ENCODE results near the gene CTNND2.
"Not testable (repeated sequence)": the region's sequence is repeated elsewhere in the genome, so short reads cannot be mapped to it uniquely, and the experiment has no call there.

Gene CTNND2

DNA sequence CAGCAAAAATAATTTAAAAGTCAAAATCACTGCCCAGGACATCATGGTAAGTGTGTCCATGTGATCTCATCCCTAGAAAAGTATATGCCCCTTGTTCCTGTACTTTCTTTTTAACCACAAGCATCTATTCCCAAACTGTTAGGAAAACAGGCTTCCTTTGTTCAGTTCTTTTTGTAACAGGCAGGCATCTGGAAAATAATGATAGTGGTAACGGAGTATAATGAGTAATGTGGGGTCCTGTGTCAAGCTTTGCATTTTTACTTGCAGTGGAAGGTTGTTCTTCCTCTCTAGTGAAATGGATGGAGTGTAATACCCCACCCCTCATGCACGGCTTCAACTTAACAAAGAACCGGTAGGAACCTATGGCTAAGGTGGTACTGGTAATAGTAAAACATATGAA, 532.1 kb downstream of the CTNND2 start:
- DNase-seq: no peak

DNA sequence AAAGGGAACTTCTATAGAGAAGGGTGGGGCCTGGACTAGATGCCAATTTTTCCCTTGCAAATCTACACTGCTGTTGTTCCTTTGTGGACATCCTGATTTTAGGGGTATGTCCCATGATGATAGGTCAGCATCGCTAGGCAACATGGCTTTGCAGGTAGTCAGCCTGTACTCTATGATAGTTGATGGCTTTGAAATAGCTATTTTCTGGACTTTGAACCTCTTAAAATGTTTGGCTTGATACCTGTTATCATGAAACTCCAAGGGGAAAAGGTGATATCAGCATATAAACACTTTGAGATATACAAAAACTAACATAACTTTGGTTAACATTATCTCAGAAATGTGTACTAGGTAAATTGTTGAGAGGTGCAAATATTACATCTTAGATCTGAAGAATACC, 533.2 kb downstream of the CTNND2 start:
- no peak for DNase-seq

DNA sequence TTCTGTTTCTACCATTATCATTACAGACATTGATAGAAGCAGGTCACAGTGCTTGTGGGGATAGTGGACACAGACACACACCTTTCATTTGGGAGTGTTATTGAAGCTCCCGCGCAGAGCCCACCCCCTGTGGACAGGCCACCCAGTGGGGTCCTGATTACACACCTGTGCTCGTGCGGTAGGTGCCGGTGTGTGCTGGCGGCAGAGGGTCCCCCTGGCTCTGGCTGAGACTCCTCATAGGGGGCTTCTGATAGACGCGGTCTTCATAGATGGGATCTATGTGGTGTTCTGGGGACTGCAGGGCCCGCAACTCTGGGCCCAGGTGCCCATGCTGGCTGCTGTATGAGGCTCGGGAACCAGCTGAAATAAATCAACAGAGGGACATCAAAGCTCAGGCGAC, 539.7 kb downstream of the CTNND2 start:
- DNase-seq: no peak

DNA sequence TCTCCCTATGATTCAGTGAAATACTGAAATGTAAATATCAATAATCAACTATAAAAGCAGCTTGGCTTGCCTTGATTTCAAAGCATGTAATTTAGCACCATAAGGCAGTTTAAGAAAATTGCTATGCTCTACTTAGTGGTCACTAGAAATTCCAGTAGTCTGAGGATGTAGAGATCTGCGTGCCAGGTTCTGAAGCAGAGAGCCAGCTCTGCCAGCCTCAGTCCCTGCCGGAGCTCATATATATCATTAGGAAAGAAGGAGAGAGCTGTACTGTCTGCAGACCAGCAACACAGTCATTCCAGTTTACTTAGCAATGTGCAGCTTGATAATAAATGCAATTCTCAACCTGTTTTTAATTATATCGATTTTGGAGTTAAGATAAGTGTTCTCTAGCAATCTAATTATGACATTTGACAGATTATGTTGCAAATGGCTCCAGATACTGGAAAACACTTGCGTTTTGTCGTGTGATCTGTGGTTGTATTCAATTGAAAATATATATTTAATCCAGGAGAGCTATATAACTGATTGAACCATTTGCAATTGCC, 540.5 kb downstream of the CTNND2 start:
- DNase-seq: no peak

DNA sequence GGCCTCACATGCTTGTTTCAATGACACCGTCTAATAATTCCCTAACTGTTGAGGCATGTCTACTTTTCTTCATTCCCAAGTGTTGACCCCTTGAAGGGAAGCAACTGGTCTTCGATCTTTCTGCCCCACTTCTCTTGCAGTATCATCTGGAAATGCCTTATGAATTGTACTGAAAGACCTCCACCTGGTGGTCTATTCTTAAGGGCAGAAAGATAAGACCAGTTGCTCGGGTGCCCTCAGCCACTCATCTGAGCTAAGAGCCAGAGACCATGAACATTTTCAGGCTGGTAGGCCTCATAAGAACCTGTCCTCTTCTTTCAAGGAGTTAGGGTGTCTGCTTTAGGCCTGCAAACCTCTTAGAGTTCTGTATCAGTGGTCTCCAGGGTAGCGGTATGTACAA, 542.5 kb downstream of the CTNND2 start:
- DNase-seq: no peak

GRCh38 chr5:11357928-11358327, 546.3 kb downstream of the CTNND2 start:
- DNase-seq: no peak

DNA sequence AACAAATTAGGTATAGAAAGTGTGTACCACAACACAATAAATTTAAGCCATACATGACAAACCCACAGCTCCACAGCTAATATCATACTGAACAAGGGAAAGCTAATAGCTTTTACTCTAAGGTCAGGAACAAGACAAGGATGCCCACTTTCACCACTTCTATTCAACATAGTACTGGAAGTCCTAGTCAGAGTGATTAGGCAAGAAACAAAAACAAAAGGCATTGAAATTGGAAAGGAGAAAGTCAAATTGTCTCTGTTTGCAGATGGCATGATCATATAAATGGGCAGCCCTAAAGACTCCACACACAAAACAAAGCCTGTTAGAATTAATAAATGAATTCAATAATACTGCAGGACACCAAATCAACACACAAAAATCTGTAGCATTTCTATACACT, 548.8 kb downstream of the CTNND2 start:
- DNase-seq: peak in 1 of 2 donors; percentile 73

DNA sequence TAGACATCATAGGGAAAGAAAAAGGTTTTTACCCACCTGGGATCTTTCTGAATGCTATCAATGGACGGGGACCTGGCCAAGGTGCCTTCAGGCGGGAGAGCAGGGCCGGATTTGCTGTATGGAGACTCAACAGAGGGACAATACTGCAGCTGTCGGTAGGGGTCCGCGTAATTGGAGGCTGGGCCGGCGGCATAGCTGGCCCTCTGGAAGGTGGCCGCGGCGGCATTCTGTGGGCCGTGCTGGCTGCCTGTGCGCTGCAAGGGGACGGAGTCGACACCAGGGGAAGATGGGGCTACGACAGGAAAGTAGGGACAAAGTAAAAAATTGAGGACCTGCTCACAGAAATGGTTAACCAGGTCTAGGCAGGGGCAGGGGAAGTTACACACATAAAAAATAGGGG, 557.9 kb downstream of the CTNND2 start:
- no peak for DNase-seq

DNA sequence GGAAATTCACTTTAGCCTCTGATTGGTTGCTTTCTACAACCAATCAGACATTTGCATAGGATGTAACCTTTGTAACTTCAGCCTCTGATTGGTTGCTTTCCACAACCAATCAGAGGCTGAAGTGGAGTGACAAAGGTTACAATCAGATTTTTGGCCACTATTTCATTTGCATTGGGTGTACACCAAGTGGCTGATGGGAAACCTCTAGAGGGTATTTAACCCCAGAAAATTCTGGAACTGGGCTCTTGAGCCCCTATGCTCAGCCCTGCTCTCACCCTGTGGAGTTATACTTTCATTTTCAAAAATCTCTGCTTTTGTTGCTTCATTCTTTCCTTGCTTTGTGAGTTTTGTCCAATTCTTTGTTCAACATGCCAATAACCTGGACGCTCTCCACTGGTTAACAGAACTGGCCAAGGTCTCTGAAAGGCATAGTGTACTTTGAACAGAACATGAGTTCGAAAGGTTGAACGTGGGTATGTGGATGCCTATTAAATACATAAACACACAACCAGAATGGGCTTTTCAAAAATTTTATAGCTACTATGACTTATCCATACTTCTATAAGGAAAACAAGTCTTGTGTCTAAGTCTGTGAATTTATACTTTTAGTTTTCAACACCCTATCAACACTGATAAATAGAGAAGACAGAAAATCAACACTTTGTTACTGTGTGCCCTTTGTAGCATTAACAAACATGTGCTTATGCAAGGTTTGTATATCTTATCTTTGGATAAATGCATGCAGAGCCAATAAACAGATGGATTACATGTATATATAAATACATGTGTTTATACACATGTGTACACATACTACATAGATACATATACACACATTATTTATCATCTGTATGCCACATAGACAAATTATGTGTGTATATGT, 568.1 kb downstream of the CTNND2 start:
- DNase-seq: no peak

GRCh38 chr5:11334404-11334803, 569.8 kb downstream of the CTNND2 start:
- DNase-seq: no peak

GRCh38 chr5:11329679-11330078, 574.6 kb downstream of the CTNND2 start:
- peak in 1 of 2 donors; percentile 49 for DNase-seq

DNA sequence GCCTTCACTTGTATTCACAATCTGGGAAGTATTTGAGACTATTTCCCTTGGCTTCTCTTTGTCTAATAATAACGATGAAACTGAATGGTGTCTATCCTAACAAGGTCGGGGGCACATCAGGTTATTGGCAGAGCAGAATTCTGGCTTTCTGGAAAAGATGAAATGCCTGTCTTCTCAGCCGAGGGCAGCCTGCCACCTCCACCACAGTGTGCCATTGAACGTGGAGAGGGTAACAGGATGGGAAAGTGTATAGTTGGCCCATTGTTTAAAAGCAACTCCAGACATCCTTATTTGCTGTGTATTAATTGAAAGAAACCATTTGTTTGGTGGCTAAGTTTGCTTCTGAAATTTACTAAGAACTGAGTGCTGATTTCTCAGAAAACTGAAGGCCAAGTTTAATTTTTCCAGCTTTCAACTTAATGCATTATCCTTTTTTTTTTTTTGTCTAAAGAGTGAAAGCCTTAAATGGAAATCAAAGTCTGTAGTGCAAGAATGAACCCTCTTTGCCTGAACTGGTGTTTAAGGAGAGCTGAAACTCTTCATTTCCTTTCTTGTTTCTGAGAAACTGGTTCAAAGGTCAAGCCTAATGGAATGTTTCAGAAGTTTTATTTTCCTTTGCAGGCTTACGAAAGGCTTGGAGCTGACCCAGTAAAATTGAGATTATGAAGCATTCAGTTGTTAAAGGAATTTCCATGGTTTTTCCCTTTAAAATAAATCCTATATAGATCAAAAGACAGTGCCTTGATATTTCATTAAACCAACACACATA, 579.5 kb downstream of the CTNND2 start:
- peak; percentile 33 to 34 for DNase-seq

GRCh38 chr5:11323761-11324160, 580.5 kb downstream of the CTNND2 start:
- no peak for DNase-seq

DNA sequence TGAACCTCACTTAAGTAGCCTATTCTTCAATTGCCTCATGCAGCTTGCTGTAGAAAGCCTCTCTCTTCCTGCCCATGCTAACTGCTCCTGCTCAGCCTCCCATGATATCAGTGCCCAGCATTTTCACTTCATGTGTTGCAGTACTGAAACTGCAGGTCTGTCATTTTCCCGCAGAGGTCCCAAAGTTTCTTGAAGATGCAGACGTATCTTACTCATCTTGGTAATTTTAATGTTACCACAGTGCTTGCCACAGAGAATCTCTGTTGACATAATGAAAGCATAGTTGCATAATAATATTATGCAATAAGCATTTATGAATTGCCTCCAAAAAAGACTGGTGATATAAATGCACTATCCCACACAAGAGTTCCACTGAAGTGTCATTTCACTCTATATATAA, 582.1 kb downstream of the CTNND2 start:
- no peak for DNase-seq

DNA sequence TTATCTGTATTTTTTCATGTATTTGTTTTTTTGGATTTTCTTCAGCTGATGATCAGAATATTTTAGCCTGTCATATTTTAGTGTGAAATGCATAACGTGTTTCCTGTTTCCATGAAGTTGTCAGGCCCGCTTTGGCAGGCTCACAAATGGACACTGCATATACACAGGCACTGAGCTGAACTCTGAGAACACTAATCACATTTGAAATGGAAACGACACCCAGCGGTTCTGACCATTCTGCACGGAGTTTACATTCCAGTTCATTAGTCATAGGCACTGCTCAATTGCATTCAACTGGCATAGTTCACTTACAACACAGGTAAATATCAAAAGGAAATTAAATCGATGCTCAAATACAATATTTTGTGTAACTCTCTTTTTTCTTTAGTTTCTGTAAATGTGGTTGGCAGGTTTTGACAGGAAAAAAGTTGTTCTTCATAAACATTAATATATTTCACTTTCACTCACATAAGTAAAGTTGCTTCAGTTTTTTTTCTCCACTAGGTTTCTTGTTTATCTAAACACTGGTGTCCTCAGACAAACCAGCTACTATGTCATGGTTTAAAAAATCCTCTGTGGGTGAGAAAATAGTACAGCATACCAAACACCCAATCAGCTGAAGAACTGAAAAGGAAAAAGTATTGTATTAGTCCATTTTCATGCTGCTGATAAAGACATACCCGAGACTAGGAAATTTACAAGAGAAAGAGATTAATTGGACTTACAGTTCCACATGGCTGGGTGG, 584.2 kb downstream of the CTNND2 start:
- no peak for DNase-seq

- not testable (repeated sequence) for DNase-seq
These were observed 590.6 kb downstream of the CTNND2 start for GRCh38 chr5:11313694-11314093.

DNA sequence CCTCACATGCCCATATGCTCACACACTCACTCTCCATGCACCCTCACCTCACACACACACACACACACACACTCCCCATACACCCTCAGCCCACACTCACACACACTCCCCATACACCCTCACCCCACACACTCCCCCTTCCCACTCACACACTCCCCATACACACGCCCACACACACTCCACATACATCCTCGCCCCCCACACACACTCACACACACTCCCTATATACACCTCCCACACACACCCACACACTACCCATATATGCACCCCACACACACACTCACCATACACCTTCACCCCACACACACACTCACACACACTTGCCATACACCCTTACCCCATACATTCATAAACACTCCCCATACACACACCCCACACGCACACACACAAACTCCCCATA, 592.5 kb downstream of the CTNND2 start:
- no peak for DNase-seq

- no peak for DNase-seq
These were observed 593.0 kb downstream of the CTNND2 start for GRCh38 chr5:11311272-11311671.

- no peak for DNase-seq
These were observed 594.1 kb downstream of the CTNND2 start for GRCh38 chr5:11310158-11310557.

DNA sequence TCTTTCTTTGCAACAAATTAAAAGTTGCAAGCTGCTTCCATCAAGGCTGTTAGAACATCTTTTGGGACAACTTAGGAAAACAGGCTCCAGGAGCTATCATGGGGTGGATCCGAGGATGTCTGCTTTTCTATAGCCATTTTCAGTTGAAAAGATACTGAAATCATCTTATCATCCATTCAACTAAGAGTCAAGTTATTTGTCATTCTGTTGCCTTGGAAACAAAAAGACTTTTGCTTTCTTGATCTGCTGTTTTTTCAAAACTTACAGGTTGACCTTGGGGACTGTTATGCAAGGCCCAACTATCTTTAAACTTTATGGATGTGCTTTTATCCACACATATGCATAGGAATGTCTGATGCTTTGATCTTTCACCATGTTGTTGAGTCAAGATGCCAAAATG, 597.9 kb downstream of the CTNND2 start:
- DNase-seq: no peak

DNA sequence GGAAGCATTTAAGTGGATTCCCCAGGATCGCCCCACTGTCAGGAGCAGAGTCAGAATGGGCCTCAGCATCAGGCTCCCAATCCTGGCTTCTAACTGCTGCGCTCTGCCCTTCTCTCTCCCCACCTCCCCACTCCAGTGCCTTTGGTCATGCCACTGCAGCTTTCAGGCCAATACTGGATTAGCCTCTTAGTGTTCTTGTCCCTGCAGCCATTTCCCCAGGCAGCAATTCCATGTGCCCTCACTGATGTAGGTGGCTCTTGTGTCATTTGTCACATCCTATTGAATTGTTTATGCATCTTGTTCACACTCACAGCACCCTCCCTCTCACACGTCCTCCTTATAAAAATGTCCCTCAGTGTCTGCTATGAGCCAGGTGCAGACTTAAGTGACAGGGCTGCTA, 599.0 kb downstream of the CTNND2 start:
- no peak for DNase-seq

DNA sequence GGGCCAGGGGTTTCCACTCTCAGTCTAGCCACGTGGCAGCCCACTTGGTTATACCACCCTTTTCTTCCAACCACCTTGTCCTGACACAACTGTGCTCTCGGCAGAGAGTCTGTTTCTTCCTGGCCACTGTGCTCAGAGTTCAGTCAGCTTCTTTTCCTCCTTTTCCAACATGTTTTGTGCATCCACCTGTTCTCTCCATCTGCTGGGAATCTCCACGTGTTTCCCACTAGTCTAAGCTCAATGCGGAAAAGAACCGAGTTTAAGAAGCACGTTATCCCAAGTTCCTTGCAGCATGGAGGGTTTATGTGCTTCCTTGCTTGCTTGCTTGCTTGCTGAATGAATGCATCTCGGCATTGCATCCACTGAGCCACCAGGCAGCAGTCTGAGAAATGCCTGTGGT, 599.6 kb downstream of the CTNND2 start:
- no peak for DNase-seq

- peak in 1 of 2 donors; percentile 47 for DNase-seq
These were observed 601.6 kb downstream of the CTNND2 start for GRCh38 chr5:11302663-11303062.
